Activated CD4-positive, alpha-beta memory T cell treated with anti-CD3 and anti-CD28 coated beads, Interleukin-2, amount 10 ng/mL, durations not matched to agents 7 days and 5 days (primary cell): Measurements from ENCODE around the gene CENPU. TPM values are rescaled to one million over a fixed set of nuclear protein-coding genes. Genes with fewer than 3 reads are reported as not detected.

ENCODE experiments used
- CTCF ChIA-PET: fragments of 350-600 bp; sonication (Branson Sonifier 250); formaldehyde crosslinking; loops from one replicate; lab custom pipeline; 2021; ENCODE audit warnings: antibody characterized with exemption, inconsistent platforms; lab: Charles Lee
- POLR2A ChIA-PET: fragments of 350-600 bp; sonication (Branson Sonifier 250); formaldehyde crosslinking; loops from one replicate; lab custom pipeline; 2021; ENCODE audit warnings: antibody characterized with exemption; lab: Charles Lee
- DNase-seq: peaks from one replicate; pipeline ENCODE4 v3.0.0-alpha.2; 2020
- H3K27ac Mint-ChIP-seq: one replicate; pipeline ENCODE4 v1.8.0; 2021; ENCODE audit warnings: mild to moderate bottlenecking, mixed read lengths
- H3K27me3 Mint-ChIP-seq: one replicate; pipeline ENCODE4 v1.8.0; 2021; ENCODE audit warnings: mixed read lengths
- H3K36me3 Mint-ChIP-seq: one replicate; pipeline ENCODE4 v1.8.0; 2021; ENCODE audit warnings: low read depth, mixed read lengths
- H3K4me1 Mint-ChIP-seq: one replicate; pipeline ENCODE4 v1.8.0; 2021; ENCODE audit warnings: mixed read lengths
- H3K4me3 Mint-ChIP-seq: one replicate; pipeline ENCODE4 v1.8.0; 2021; ENCODE audit warnings: mild to moderate bottlenecking, mixed read lengths
- H3K9me3 Mint-ChIP-seq: one replicate; pipeline ENCODE4 v1.8.0; 2021; ENCODE audit warnings: mixed read lengths
- total RNA-seq, 2 experiments: library from RNA; stranded (reverse); gene quantifications; one replicate each; pipeline ENCODE4 v1.2.3, GENCODE V29; 2021

CENPU gene
- total RNA-seq, 2 experiments from 2014 or later = 69.6 to 69.7 TPM

DNA sequence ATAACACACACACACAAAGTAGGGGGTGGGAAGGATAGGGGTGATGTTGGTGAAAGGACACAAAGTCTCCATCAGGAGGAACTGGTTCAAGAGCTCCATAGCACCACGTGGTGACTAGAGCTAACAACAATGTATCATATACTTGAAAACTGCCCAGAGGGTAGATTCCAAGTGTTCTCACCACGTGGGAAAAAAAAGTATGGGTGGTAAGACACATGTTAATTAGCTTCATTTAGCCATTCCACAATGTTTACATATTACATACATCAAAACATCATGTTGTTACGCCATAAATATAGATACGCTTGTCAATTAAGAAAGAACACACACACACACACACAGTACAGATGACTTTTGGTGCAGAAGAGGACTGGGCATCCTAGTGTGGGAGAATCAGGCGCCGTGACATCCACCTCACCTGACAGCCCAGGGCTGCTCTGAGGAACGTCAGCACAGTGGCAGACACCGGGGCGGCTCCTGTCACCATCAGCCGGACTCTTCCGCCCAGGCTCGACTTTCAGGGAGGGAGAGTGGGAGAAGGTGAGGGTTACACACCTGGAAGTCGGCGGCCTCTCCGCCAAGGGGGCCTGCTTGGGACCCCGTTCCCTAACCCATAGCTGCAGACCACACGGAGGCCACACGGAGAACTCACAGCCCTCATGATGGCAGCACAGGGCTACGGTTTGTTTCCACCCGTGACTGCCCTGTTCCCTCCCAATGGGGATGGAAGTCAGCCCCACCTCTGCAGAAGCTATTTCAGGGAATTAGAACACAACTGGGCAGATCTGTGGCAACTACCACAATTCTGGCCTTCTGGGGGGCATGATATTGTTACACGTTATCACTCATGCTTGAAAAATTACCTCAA lies 31.8 kb upstream of the CENPU start:
- no peaks in the 10 kb centered on the region for H3K27me3 Mint-ChIP-seq
- no peaks in the 10 kb centered on the region for H3K9me3 Mint-ChIP-seq
- no peak overlapping the region for H3K4me3 Mint-ChIP-seq
- peaks cover 48% of the 10 kb centered on the region for H3K36me3 Mint-ChIP-seq
- CTCF ChIA-PET = no interaction called here
- H3K27ac Mint-ChIP-seq = no peak overlapping the region
- DNase-seq = no peak
- POLR2A ChIA-PET = no interaction called here
- H3K4me1 Mint-ChIP-seq = peaks cover 16% of the 10 kb centered on the region

DNA sequence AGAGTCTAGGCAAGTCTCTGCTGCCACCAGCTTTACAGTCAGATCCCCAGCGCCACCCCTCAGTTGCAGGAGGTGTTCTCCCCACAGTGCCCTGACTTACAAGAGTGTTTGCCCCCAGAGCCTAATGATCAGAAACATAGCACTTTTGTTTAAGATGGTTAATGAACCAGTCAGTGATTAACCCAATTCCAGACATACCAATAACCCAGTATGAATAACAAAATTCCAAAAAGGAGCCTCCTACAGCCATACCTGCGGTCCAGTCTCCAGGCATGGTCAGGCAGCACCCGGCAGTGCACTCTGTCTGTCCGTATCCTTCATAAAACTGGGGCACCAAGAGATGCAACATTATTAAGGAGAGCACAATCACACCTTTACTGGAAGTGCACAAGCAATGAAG lies 30.7 kb upstream of the CENPU start:
- Mint-ChIP-seq H3K36me3 (peaks cover 55% of the 10 kb centered on the region), H3K27me3 (no peaks in the 10 kb centered on the region), H3K27ac (no peak overlapping the region), H3K4me1 (peaks cover 16% of the 10 kb centered on the region), H3K4me3 (no peak overlapping the region), H3K9me3 (no peaks in the 10 kb centered on the region)
- ChIA-PET CTCF (no interaction called here), POLR2A (interaction anchor here (2.8 kb wide), 1 partner anchor 30 kb away, joined by 19 read pairs; the partner anchor contains the start of gene CENPU)
- no peak for DNase-seq

DNA sequence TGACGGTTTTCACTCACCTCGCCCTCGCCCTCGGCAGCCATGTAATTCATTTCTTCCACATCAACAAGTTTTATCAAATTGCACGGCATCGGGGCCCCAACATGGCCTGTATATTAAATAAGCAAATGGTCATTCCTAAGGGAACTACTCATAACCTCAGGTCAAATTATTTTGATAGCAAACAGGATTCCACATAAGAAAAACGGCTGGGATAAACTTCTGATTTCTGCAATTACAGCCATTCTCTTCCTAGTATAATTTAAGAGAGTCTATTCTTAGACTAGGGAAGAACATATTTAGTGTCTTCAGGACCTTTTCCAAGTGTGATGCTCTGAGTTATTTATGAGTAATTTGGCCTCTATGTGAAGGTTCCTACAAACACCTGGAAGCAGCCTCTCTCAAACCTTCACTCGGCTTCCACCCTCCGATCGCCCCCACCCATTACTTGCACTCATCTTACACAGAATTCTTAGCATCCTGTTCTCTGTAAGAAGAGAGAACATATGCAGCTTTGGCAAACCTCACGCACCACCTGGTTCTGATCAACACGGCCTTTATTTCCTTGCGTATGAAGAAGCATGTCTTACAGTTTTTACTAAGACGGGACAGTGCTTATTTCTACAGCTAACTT lies 29.4 kb upstream of the CENPU start:
- Mint-ChIP-seq H3K4me3 (no peak overlapping the region), H3K36me3 (peaks cover 60% of the 10 kb centered on the region), H3K27ac (no peak overlapping the region), H3K4me1 (peaks cover 16% of the 10 kb centered on the region), H3K9me3 (no peaks in the 10 kb centered on the region), H3K27me3 (no peaks in the 10 kb centered on the region)
- ChIA-PET POLR2A (interaction anchor here (0.9 to 2.8 kb wide), 6 partner anchors 18 to 115 kb away, joined by 3 to 19 read pairs (median 4); partner anchors contain the start of genes ACSL1 and CENPU), CTCF (interaction anchor here (0.9 to 1.1 kb wide), 2 partner anchors 18 to 34 kb away, joined by 3 to 5 read pairs; no protein-coding TSS in a partner anchor)
- DNase-seq = no peak

DNA sequence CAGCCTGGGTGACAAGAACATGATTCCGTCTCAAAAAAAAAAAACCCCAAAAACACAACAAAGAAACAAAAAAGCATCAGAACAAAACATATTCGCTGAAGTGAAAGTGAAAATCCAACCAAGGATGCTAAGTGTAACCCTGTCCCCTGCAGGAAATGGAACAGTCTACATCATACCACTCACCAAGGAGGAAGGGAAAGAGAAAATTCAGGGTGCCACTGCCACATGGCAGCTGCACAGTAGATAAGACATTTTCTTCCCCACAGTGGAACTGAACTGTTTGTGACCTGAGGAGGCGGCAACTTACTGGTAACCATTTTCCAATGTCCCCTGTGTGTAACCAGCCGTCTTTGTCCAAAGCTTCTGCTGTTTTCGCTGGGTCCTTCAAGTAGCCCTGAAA lies 28.2 kb upstream of the CENPU start:
- Mint-ChIP-seq H3K4me3 (peak overlapping the region; percentile 60), H3K27me3 (no peaks in the 10 kb centered on the region), H3K36me3 (peaks cover 52% of the 10 kb centered on the region), H3K4me1 (peaks cover 16% of the 10 kb centered on the region), H3K27ac (peak overlapping the region; percentile 85), H3K9me3 (no peaks in the 10 kb centered on the region)
- peak; percentile 57 for DNase-seq
- POLR2A ChIA-PET = interaction anchor here (0.9 to 2.8 kb wide), 5 partner anchors 28 to 114 kb away, joined by 4 to 19 read pairs (median 4); partner anchors contain the start of genes ACSL1 and CENPU
- CTCF ChIA-PET = interaction anchor here (0.9 to 1.1 kb wide), 3 partner anchors 16 to 113 kb away, joined by 3 to 5 read pairs (median 4); partner anchors contain the start of gene CASP3

DNA sequence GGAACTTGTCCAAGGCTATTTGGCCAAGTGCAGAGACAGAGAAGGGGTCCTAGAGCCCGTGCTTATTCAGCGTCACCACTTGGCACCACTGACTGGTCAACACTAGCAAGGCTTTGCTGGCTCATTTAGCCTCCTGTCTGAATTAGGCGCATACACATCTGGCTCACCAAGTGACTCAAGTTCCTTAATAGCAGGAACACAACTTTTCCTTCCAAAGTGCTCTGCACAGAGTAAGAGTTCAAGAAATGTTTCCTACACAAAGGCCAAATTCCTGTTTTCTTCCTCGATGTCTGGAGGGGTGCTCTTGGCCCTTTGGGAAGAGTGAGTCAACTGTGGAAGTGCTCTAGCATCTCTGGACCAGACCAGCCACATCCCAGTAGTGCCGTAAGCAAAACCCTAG lies 26.8 kb upstream of the CENPU start:
- DNase-seq = no peak
- no peak overlapping the region for H3K4me3 Mint-ChIP-seq
- peaks cover 46% of the 10 kb centered on the region for H3K36me3 Mint-ChIP-seq
- CTCF ChIA-PET = no interaction called here
- H3K4me1 Mint-ChIP-seq = peaks cover 16% of the 10 kb centered on the region
- POLR2A ChIA-PET = no interaction called here
- no peaks in the 10 kb centered on the region for H3K9me3 Mint-ChIP-seq
- no peaks in the 10 kb centered on the region for H3K27me3 Mint-ChIP-seq
- H3K27ac Mint-ChIP-seq = no peak overlapping the region

DNA sequence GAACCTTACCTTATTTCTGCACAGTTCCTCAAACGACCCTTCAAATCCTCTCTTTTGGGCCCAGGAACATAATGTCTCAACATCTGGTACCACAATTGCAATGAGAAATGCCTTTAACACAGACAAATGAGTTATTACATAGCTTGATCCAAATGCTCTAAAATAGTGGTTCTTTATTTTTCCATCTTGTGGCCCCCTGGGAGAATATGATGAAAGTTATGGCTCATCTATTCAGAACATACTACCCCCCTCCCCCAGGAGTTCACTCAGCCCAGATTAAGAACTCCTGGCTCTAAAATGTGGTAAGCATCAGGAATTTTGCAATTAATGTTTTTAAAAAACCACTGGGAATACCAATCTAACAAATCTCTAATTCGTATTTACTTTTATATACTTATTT lies 23.9 kb upstream of the CENPU start:
- Mint-ChIP-seq H3K27me3 (no peaks in the 10 kb centered on the region), H3K4me3 (no peak overlapping the region), H3K4me1 (peaks cover 15% of the 10 kb centered on the region), H3K27ac (no peak overlapping the region), H3K36me3 (peaks cover 38% of the 10 kb centered on the region), H3K9me3 (no peaks in the 10 kb centered on the region)
- CTCF ChIA-PET = interaction anchor here (1.0 to 1.3 kb wide), 2 partner anchors 12 to 57 kb away, joined by 3 read pairs; no protein-coding TSS in a partner anchor
- POLR2A ChIA-PET = interaction anchor here (1.1 to 1.2 kb wide), 2 partner anchors 62 to 246 kb away, joined by 3 to 4 read pairs; no protein-coding TSS in a partner anchor
- no peak for DNase-seq

DNA sequence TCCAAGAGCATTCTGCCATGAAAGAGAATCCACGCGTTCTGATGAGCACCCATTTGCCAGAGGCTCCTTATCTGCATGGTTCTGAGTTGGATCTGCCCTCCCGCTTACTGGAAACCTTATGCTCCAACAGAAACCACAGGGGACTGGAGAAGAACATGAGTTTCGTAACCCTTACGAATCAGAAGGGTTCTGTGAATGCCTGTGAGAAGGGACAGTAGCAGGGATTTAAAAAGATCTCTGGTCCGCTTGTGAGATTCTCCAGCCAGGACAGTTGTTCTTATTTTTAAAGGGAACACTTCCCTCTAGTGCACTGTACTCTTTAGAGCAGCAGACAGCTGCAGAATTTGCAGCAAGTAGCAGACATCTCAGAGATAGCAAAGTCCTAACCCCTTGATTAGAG lies 22.5 kb upstream of the CENPU start:
- no peak overlapping the region for H3K4me3 Mint-ChIP-seq
- CTCF ChIA-PET = interaction anchor here (0.6 kb wide), 1 partner anchor 100 kb away, joined by 4 read pairs; no protein-coding TSS in a partner anchor

DNA sequence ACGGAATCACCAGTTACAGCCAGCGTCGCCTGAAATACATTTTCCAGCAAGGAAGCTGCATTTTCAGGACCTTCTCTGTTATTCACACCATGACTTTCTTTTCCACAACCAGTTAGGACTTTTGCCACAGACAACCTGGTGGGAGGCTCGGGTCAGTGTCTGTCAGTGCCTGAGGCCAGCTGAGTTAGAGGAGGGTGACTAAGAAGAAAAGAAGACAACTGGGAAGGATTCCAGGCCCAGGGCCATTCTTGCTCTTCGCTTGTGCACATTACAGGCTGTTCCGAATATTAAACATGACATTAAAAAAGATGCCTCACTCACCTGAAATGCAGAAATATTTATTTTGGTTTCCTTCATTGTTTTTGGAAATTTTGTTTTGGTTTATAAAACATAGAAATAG lies 21.4 kb upstream of the CENPU start:
- CTCF ChIA-PET = no interaction called here
- H3K9me3 Mint-ChIP-seq = no peaks in the 10 kb centered on the region

More for the DNA sequence above, 22.5 kb upstream of the CENPU start:
- DNase-seq = no peak
- H3K4me1 Mint-ChIP-seq = peaks cover 3% of the 10 kb centered on the region
- H3K27ac Mint-ChIP-seq = no peak overlapping the region
- H3K27me3 Mint-ChIP-seq = no peaks in the 10 kb centered on the region
- no peaks in the 10 kb centered on the region for H3K9me3 Mint-ChIP-seq
- peaks cover 30% of the 10 kb centered on the region for H3K36me3 Mint-ChIP-seq
- POLR2A ChIA-PET = interaction anchor here (0.9 kb wide), 1 partner anchor 19 kb away, joined by 3 read pairs; no protein-coding TSS in a partner anchor

DNA sequence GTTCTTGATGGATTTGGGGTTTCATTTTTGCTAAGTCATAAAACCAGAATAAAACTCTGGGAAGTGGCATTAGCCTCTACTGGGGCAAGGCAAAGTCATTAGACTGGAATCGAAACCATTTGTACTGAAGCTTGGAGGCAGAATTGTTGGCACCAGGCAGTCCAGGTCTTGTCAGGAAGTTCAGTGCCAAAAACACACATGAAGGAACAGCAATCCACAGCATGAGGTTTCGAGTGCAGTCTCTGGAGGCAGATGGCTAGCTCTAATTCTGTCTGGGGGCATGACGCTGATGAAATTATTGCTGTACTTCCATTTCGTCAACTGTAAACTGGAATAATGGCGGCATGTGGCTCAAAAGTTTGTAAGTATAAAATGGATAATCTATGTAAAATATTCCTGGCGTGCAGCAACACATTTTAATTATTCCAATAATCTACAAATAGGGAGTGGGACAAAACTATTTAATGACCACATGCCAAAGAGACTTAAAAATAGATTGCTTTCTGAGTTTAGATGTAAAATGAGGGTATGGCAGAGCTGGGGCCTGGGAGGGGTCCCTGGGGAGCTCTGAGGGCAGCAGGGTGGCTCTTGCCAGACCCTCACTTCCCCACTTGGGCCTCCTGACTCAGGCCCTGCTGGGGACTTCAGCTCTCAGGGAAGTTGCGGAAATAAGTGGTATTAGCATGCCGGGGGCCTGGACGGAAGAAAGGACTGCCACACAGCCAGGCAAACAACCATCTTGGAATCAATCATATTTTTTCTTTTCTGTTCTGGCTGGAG lies 18.8 kb upstream of the CENPU start:
- CTCF ChIA-PET = no interaction called here
- Mint-ChIP-seq H3K36me3 (peaks cover 6% of the 10 kb centered on the region), H3K27me3 (no peaks in the 10 kb centered on the region), H3K4me1 (no peaks in the 10 kb centered on the region), H3K27ac (no peak overlapping the region), H3K9me3 (no peaks in the 10 kb centered on the region), H3K4me3 (no peak overlapping the region)
- DNase-seq = no peak
- POLR2A ChIA-PET = interaction anchor here (3.7 kb wide), 1 partner anchor 20 kb away, joined by 16 read pairs; the partner anchor contains the start of gene CENPU

More for the DNA sequence above, 21.4 kb upstream of the CENPU start:
- no peaks in the 10 kb centered on the region for H3K4me1 Mint-ChIP-seq
- peaks cover 21% of the 10 kb centered on the region for H3K36me3 Mint-ChIP-seq
- no peak overlapping the region for H3K4me3 Mint-ChIP-seq
- no peaks in the 10 kb centered on the region for H3K27me3 Mint-ChIP-seq
- POLR2A ChIA-PET = no interaction called here
- H3K27ac Mint-ChIP-seq = no peak overlapping the region
- no peak for DNase-seq

DNA sequence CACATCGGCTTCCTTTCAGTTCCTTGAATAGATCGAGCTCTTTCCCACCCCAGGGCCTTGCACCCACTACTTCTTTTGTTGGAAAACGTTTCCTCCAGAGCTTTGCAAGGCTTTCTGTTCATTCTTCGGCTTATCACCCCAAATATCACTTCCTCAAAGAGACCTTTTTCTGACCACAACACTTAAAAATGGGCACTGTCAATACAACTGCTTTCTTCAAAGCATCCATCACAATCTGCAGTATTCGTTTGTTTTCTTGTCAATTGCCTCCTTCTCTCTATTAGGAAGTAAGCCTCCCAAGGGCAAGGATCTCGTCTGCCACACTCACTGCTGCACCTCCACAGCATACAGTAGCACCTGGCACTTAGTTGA lies 17.7 kb upstream of the CENPU start:
- Mint-ChIP-seq H3K27me3 (no peaks in the 10 kb centered on the region), H3K27ac (no peak overlapping the region), H3K9me3 (no peaks in the 10 kb centered on the region), H3K4me3 (no peak overlapping the region), H3K36me3 (peaks cover 5% of the 10 kb centered on the region), H3K4me1 (no peaks in the 10 kb centered on the region)
- DNase-seq = no peak
- CTCF ChIA-PET = no interaction called here
- POLR2A ChIA-PET = interaction anchor here (3.7 kb wide), 1 partner anchor 18 kb away, joined by 16 read pairs; the partner anchor contains the start of gene CENPU

DNA sequence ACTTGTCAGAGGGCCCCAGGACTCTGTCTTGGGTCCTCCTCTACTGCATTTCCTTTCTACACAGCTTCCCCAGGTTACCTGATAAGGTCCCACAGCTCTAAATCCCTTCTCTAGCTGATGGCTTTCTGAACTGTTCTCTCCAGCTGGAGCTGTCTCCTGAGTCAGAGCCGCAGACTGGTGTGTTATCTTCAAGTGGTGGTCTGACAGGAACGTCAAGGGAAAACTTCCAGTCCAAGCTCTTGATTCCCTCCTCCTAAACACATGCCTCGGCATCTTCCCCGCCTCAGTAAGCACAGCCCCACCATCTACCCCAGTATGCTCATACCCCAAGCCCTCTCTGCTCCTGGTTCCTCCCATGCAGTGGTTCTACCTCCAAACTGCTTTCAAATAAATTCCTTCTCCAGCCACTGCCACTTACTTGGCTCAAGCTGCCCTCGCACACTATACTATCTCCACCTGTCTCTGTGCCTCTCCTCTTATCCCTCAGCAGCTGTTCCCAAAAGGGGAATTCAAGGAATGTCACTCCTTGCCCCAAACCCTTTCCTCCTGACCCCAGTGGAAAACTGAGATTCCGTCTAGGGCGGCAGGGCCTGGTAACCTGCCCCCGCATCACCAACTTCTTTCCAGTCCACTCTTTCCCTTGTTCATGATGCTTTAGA lies 17.2 kb upstream of the CENPU start:
- no peak overlapping the region for H3K4me3 Mint-ChIP-seq
- H3K36me3 Mint-ChIP-seq = peaks cover 5% of the 10 kb centered on the region
- H3K27me3 Mint-ChIP-seq = no peaks in the 10 kb centered on the region
- ChIA-PET CTCF (no interaction called here), POLR2A (interaction anchor here (3.7 kb wide), 1 partner anchor 18 kb away, joined by 16 read pairs; the partner anchor contains the start of gene CENPU)
- H3K4me1 Mint-ChIP-seq = peaks cover 2% of the 10 kb centered on the region
- no peak overlapping the region for H3K27ac Mint-ChIP-seq
- H3K9me3 Mint-ChIP-seq = no peaks in the 10 kb centered on the region
- no peak for DNase-seq

DNA sequence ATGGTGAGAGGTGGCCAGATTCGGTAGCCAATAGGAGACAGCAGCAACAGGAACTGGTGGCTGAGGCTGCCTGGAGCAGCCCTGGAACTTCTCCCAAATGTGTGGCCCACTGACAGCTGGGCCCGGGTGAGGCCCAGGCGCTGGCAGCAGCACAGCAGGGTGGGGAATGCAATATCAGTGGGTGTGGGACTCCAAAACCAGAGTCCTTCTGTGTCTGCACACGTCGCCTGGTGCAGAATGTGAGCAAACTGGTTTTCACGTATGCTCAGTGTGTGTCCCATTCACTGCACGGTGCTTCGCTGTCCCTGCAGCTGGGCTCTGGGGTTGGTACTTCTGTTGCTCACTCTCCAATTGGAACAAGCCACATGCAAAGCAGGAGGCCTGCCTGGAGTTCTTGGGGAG lies 14.4 kb upstream of the CENPU start:
- Mint-ChIP-seq H3K36me3 (no peaks in the 10 kb centered on the region), H3K27ac (no peak overlapping the region), H3K4me3 (no peak overlapping the region), H3K27me3 (no peaks in the 10 kb centered on the region), H3K4me1 (peaks cover 5% of the 10 kb centered on the region), H3K9me3 (no peaks in the 10 kb centered on the region)
- CTCF ChIA-PET = no interaction called here
- DNase-seq = no peak
- POLR2A ChIA-PET = no interaction called here
